ENCODE results near the gene POLN.

Gene POLN

GRCh38 chr4:2241410-2242353, at the start of gene POLN, which contains the start of gene HAUS3:
POLN (minus strand) TSS chr4:2242121; CDS start chr4:2229231, 12,890 bp downstream.
HAUS3 (minus strand) TSS chr4:2242121; CDS start chr4:2240946, 1,175 bp downstream.
- DNase-seq (ENCODE audit: low spot score) = peak; percentile 98

- DNase-seq (ENCODE audit: low spot score) = no peak
Measured at GRCh38 chr4:2290974-2291704, 49.2 kb upstream of the POLN start.

- no peak for DNase-seq (ENCODE audit: low spot score)
Measured at GRCh38 chr4:2290488-2290887, 48.6 kb upstream of the POLN start.

- DNase-seq (ENCODE audit: low spot score) = no peak
Measured at GRCh38 chr4:2289955-2290333, 48.0 kb upstream of the POLN start.

- no peak for DNase-seq (ENCODE audit: low spot score)
Measured at GRCh38 chr4:2289311-2289954, 47.5 kb upstream of the POLN start.

- no peak for DNase-seq (ENCODE audit: low spot score)
Measured at GRCh38 chr4:2288051-2288541, 46.2 kb upstream of the POLN start.

- no peak for DNase-seq (ENCODE audit: low spot score)
Measured at GRCh38 chr4:2287594-2287915, 45.6 kb upstream of the POLN start.

GRCh38 chr4:2286904-2287593, 45.1 kb upstream of the POLN start:
- no peak for DNase-seq (ENCODE audit: low spot score)

- no peak for DNase-seq (ENCODE audit: low spot score)
Measured at GRCh38 chr4:2285613-2286381, 43.9 kb upstream of the POLN start.

GRCh38 chr4:2284934-2285612, 43.2 kb upstream of the POLN start:
- peak; percentile 35 for DNase-seq (ENCODE audit: low spot score)

- no peak for DNase-seq (ENCODE audit: low spot score)
Measured at GRCh38 chr4:2284161-2284933, 42.4 kb upstream of the POLN start.

- DNase-seq (ENCODE audit: low spot score) = no peak
Measured at GRCh38 chr4:2283199-2283711, 41.3 kb upstream of the POLN start.

- DNase-seq (ENCODE audit: low spot score) = peak; percentile 28
Measured at GRCh38 chr4:2281575-2282343, 39.8 kb upstream of the POLN start.

GRCh38 chr4:2280531-2281300, 38.8 kb upstream of the POLN start:
- DNase-seq (ENCODE audit: low spot score) = no peak

- DNase-seq (ENCODE audit: low spot score) = no peak
Measured at GRCh38 chr4:2277956-2278355, 36.0 kb upstream of the POLN start.

GRCh38 chr4:2276581-2277325, 34.8 kb upstream of the POLN start:
- no peak for DNase-seq (ENCODE audit: low spot score)
